HG03565 (cell line): ENCODE data around the gene MYL10.

ENCODE experiments used
- ATAC-seq: cut with Tn5 transposase; IDR thresholded peaks from one replicate; pipeline ENCODE4 v1.9.1; 2021; ENCODE audit warnings: mild to moderate bottlenecking, moderate library complexity; ENCODE audit not compliant: unreplicated experiment

Gene MYL10

GRCh38 chr7:101578552-101578951, 50.5 kb downstream of the MYL10 start:
- no peak for ATAC-seq

DNA sequence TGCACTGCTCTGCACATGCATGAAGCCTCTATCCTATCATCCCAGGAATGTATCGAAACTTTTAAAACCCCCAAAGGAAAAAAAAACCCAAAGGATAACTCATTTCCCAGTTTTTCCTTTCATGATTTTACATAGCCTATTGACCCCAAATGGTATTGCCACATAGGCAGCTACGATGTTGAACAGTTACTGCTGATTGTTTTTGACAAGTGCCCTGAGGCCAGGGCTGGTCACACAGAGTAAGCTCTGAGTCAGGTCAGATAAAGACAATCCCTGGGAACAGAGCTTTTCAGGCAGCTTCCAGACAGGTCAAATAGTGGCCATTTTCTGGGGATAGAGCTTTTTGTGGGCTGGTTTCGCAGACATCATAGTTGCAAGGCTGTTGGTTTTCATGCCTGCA, 52.1 kb downstream of the MYL10 start:
- no peak for ATAC-seq

DNA sequence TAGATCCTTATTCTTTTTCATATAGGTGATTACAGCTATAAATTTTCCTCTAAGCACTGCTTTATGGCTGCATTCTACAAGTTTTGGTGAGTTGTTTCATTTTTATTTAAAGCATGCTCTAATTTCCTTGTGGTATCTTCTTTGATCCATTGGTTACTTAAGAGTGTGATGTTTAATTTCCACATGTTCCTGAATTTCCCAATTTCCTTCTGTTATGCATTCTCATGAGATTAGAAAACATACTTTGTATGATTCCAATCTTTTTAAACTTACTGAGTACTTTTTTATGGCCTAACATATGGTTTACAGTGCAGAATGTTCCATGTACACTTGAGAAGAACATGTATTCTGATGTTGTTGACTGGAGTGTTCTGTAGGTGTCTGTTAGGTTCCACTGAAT, 53.4 kb downstream of the MYL10 start:
- no peak for ATAC-seq

DNA sequence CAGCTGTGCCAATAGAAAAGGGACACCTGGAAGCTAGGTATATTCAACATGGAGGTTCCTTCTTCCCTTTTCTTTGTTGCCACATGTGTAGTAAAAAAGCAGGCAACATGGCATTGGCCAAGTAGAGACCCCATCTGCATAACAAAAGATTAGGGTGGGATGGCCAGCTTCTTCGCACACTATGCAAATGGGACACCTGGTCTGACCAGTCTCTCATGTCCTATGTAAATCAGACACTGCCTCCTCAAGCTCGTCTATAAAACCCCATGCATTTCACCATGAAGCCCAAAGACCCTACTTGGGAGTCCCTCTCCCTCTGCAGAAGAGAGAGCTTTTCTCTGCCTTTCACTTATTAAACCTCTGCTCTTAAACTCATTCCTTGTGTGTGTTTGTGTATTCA, 53.9 kb downstream of the MYL10 start:
- no peak for ATAC-seq

GRCh38 chr7:101572156-101572555, 56.9 kb downstream of the MYL10 start:
- no peak for ATAC-seq

GRCh38 chr7:101567230-101567629, 61.9 kb downstream of the MYL10 start:
- ATAC-seq = no peak

GRCh38 chr7:101565601-101566209, 63.4 kb downstream of the MYL10 start:
- ATAC-seq = no peak

- no peak for ATAC-seq
These were observed 64.3 kb downstream of the MYL10 start for GRCh38 chr7:101564778-101565211.

DNA sequence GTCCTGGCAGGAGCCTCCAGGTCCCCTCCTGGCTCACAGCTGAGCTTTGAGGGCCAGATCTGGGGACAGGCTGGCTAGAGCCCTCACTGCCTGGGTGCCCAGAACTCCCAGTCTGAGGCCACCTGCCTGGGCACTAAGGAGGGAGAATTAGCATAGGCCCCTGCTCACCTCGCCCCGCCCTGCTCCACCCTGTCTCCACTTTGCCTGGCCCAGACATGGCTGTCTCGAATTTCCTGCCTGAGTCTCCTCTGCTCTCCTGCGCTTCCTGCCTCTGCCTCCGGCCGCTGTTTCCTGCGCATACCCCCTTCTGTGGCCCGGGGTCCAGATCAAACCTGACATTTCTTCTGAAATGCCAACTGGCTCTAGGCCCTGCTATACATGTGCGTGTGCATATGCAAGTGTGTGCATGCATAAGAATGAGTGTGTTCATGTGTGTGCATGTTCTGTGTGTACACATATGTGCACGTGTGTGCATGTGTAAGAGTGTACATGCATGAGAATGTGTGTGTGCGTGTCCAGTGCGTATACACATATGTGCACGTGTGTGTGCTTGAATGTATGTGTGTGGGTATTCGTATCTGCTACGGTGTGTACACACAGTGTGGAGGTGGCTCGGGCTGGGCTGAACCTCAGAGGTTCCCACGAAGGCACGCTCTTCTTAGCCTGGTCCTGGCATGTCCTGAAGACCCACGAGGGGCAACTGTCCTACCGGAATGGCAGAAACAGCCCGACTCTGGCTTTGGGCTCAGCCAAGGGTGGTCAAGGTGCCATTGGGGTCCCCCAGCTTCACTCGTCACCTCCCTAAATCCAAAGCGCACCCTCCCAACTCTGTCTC, 64.9 kb downstream of the MYL10 start:
- no peak for ATAC-seq
